Hematopoietic multipotent progenitor cell treated with erythropoietin and hydrocortisone succinate and interleukin-3 and kit ligand, for 15 days (in vitro differentiated cells): ENCODE results near the gene LHFPL3.
"Not testable (repeated sequence)": the region's sequence is repeated elsewhere in the genome, so short reads cannot be mapped to it uniquely, and the experiment has no call there.

ENCODE experiments used
- DNase-seq: peaks from one replicate; pipeline ENCODE4 v3.0.0-alpha.2; 2015; ENCODE audit warnings: low spot score

LHFPL3 gene

GRCh38 chr7:104895522-104896236, 567.3 kb downstream of the LHFPL3 start:
- no peak for DNase-seq

GRCh38 chr7:104898434-104898833, 570.0 kb downstream of the LHFPL3 start:
- no peak for DNase-seq

- no peak for DNase-seq
These were observed 572.3 kb downstream of the LHFPL3 start for GRCh38 chr7:104900525-104901239.

GRCh38 chr7:104901240-104901619, 572.8 kb downstream of the LHFPL3 start:
- no peak for DNase-seq

GRCh38 chr7:104902183-104902582, 573.8 kb downstream of the LHFPL3 start:
- no peak for DNase-seq

- no peak for DNase-seq
These were observed 574.6 kb downstream of the LHFPL3 start for GRCh38 chr7:104903044-104903443.

- DNase-seq, result no peak
These were observed 575.4 kb downstream of the LHFPL3 start for GRCh38 chr7:104903846-104904245.

GRCh38 chr7:104906032-104906431, 577.6 kb downstream of the LHFPL3 start:
- DNase-seq, result no peak

- DNase-seq, result no peak
These were observed 578.2 kb downstream of the LHFPL3 start for GRCh38 chr7:104906556-104906955.

- DNase-seq, result no peak
These were observed 580.2 kb downstream of the LHFPL3 start for GRCh38 chr7:104908636-104909035.

GRCh38 chr7:104909096-104909495, 580.7 kb downstream of the LHFPL3 start:
- DNase-seq, result no peak

GRCh38 chr7:104914421-104914820, 586.0 kb downstream of the LHFPL3 start:
- DNase-seq, result no peak

GRCh38 chr7:104921596-104921995, 593.2 kb downstream of the LHFPL3 start:
- no peak for DNase-seq

GRCh38 chr7:104922182-104923009, 594.0 kb downstream of the LHFPL3 start:
- DNase-seq, result no peak

- DNase-seq, result peak; percentile 42
These were observed 594.6 kb downstream of the LHFPL3 start for GRCh38 chr7:104923010-104923421.

- not testable (repeated sequence) for DNase-seq
These were observed 597.8 kb downstream of the LHFPL3 start for GRCh38 chr7:104926189-104926588.

- no peak for DNase-seq
These were observed 598.2 kb downstream of the LHFPL3 start for GRCh38 chr7:104926601-104927041.

GRCh38 chr7:104927055-104927454, 598.7 kb downstream of the LHFPL3 start:
- DNase-seq, result no peak

- DNase-seq, result no peak
These were observed 600.5 kb downstream of the LHFPL3 start for GRCh38 chr7:104928721-104929400.

- DNase-seq, result no peak
These were observed 601.5 kb downstream of the LHFPL3 start for GRCh38 chr7:104929921-104930320.

GRCh38 chr7:104931181-104931781, 602.9 kb downstream of the LHFPL3 start:
- DNase-seq, result no peak

GRCh38 chr7:104933022-104933421, 604.6 kb downstream of the LHFPL3 start:
- DNase-seq, result no peak
